Tibial nerve (tissue), 4 donors: ENCODE data around the gene FDXACB1.

Experiments
- CTCF ChIP-seq, 5 experiments: fragments of 200-600 bp in 3 of 5; fragments of 450-650 bp in 2 of 5; sonication (generic) in 3 of 5; IDR thresholded peaks; one replicate each; pipeline ENCODE4 v1.5.1; 2016 to 2019; ENCODE audit warnings: antibody characterized with exemption in 5 of 5, mild to moderate bottlenecking in 3 of 5, moderate library complexity in 2 of 5
- EP300 ChIP-seq, 2 donors: sonication (generic); formaldehyde crosslinking; IDR thresholded peaks; one replicate each; pipeline ENCODE4 v1.6.1; 2017; ENCODE audit warnings: antibody characterized with exemption in 2 of 2, mild to moderate bottlenecking in 1 of 2
- POLR2A ChIP-seq, 2 donors: fragments of 450-650 bp; IDR thresholded peaks; one replicate each; pipeline ENCODE4 v1.6.1; 2017; ENCODE audit warnings: antibody characterized with exemption in 2 of 2, mild to moderate bottlenecking in 2 of 2, moderate library complexity in 2 of 2

- TF ChIP-seq CTCF (IDR thresholded peaks at IDR 0.05): no peak
- no peak for TF ChIP-seq POLR2A (IDR thresholded peaks at IDR 0.05)
- TF ChIP-seq EP300 (IDR thresholded peaks at IDR 0.05): no peak
Measured at GRCh38 chr11:111925953-111926352, 47.0 kb upstream of the FDXACB1 start.
